NCI-H446 treated with DMSO at 0.1 percent for 48 hours (cell line): ENCODE results near the gene CHCHD6.

Experiments
- DNase-seq: peaks from one replicate; lab custom pipeline; 2025; lab: John Stamatoyannopoulos, UW

Gene CHCHD6

GRCh38 chr3:126703512-126704493 is at the start of gene CHCHD6:
TSS of gene CHCHD6 (plus strand) at chr3:126704240. CDS start at chr3:126704313, 73 bp downstream.
- peak; percentile 92 for DNase-seq

GRCh38 chr3:126654571-126655383 is 49.3 kb upstream of the CHCHD6 start, which contains the start of gene TXNRD3:
TSS of gene TXNRD3 (minus strand) at chr3:126655124.
- DNase-seq, result no peak

GRCh38 chr3:126655887-126656286 is 48.2 kb upstream of the CHCHD6 start:
- DNase-seq, result no peak

GRCh38 chr3:126656371-126657134 is 47.5 kb upstream of the CHCHD6 start:
- no peak for DNase-seq

- DNase-seq, result no peak
Measured at GRCh38 chr3:126657901-126658300, 46.1 kb upstream of the CHCHD6 start.

GRCh38 chr3:126658584-126658983 is 45.5 kb upstream of the CHCHD6 start:
- no peak for DNase-seq

- DNase-seq, result no peak
Measured at GRCh38 chr3:126659915-126660886, 43.8 kb upstream of the CHCHD6 start.

GRCh38 chr3:126661532-126662364 is 42.3 kb upstream of the CHCHD6 start:
- no peak for DNase-seq

- DNase-seq, result no peak
Measured at GRCh38 chr3:126663257-126663656, 40.8 kb upstream of the CHCHD6 start.

- no peak for DNase-seq
Measured at GRCh38 chr3:126663750-126664149, 40.3 kb upstream of the CHCHD6 start.

- no peak for DNase-seq
Measured at GRCh38 chr3:126664591-126665214, 39.3 kb upstream of the CHCHD6 start.

GRCh38 chr3:126665221-126665936 is 38.7 kb upstream of the CHCHD6 start:
- no peak for DNase-seq

- DNase-seq, result no peak
Measured at GRCh38 chr3:126665959-126666657, 37.9 kb upstream of the CHCHD6 start.

GRCh38 chr3:126666658-126667528 is 37.1 kb upstream of the CHCHD6 start:
- no peak for DNase-seq

GRCh38 chr3:126667631-126668449 is 36.2 kb upstream of the CHCHD6 start:
- no peak for DNase-seq
